Measurements from ENCODE around the gene ZBED2. TPM values are rescaled to one million over a fixed set of nuclear protein-coding genes. Genes with fewer than 3 reads are reported as not detected.

The ZBED2 gene
- total RNA-seq, 1 donor from 2014 or later: 587 TPM

DNA sequence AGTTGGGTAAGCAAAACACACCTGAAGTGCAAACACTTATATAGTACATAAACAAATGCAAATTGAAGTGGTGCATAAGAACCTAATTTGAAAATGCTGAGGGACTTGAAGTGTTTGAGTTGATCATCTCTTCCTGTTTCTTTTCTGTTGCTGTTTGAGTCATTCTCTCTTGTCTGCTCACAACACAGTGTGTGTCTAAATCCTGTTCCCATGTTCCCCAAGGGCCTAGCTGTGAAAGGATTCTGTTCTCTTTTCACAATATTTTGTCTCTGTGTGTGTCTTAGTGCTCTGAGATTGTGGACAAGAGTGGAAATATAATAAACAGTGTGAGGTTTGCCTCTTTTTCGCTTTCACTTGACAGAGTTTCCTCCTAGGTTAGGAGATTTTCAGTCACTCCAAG is 47.1 kb downstream of the ZBED2 start:
- Mint-ChIP-seq H3K4me3 (no peak overlapping the region), H3K27ac (no peak overlapping the region), H3K4me1 (peaks cover 44% of the 10 kb centered on the region), H3K27me3 (no peaks in the 10 kb centered on the region), H3K9me3 (no peaks in the 10 kb centered on the region), H3K36me3 (ENCODE audit: low read depth) (peaks cover 40% of the 10 kb centered on the region)
- intact Hi-C loops (cut with micrococcal nuclease): loop anchor here (2.0 to 10.0 kb wide), 5 partner anchors 31 to 1447 kb away; partner anchors contain the start of genes ABHD10, BTLA, GCSAM and GTPBP8
- peak; percentile 75 for DNase-seq

DNA sequence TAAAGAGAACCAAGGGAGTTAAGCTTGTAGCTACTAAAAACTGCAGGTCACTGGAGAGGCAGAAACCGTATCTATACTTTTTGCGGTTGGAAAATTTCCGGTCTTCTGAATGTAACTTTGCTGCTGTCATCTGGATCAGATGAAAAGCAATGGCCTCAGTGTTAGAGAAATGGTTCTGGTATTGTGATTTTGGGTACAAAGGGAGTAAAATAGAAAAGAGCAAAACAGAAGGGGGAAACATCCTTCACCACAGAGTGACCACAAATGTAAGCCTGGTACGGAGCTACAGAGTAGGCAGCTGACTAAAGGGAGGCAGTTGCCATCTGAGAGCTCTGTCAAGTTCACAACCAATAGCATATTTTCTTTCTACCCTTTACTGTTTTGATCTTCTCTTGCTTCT is 47.5 kb downstream of the ZBED2 start:
- no peaks in the 10 kb centered on the region for H3K27me3 Mint-ChIP-seq
- no peak overlapping the region for H3K27ac Mint-ChIP-seq
- peaks cover 46% of the 10 kb centered on the region for H3K4me1 Mint-ChIP-seq
- H3K4me3 Mint-ChIP-seq: no peak overlapping the region
- H3K9me3 Mint-ChIP-seq: no peaks in the 10 kb centered on the region
- intact Hi-C loops (cut with micrococcal nuclease): loop anchor here (1.0 to 10.0 kb wide), 9 partner anchors 31 to 1447 kb away; partner anchors contain the start of genes ABHD10, BTLA, GCSAM and GTPBP8
- peak; percentile 87 for DNase-seq
- peaks cover 39% of the 10 kb centered on the region for H3K36me3 Mint-ChIP-seq (ENCODE audit: low read depth)

GRCh38 chr3:111545349-111545748 is 49.8 kb downstream of the ZBED2 start:
- intact Hi-C loops (cut with micrococcal nuclease): loop anchor here (5.0 to 10.0 kb wide), 4 partner anchors 432 to 1449 kb away; partner anchors contain the start of genes ABHD10, BTLA, GCSAM and GTPBP8
- Mint-ChIP-seq H3K9me3 (no peaks in the 10 kb centered on the region), H3K36me3 (ENCODE audit: low read depth) (peaks cover 27% of the 10 kb centered on the region), H3K4me3 (no peak overlapping the region), H3K4me1 (peaks cover 65% of the 10 kb centered on the region), H3K27ac (no peak overlapping the region), H3K27me3 (no peaks in the 10 kb centered on the region)
- DNase-seq: peak; percentile 58

Other genes starting within 250 kb of the ZBED2 start
- 50.5 and 60.5 TPM in 2 replicates for gene CD96, start 53.1 kb downstream of the ZBED2 start, total RNA-seq
- 7.1 and 7.3 TPM in 2 replicates for gene PLCXD2, start 79.3 kb upstream of the ZBED2 start, total RNA-seq

Measured in activated CD4-positive, alpha-beta T cell treated with anti-CD3 and anti-CD28 coated beads, Interleukin-2, amount 10 ng/mL, durations not matched to agents 24 days and 14 days (primary cell).